Upper lobe of left lung (tissue), 6 donors: Measurements from ENCODE around the gene TAS2R1. TPM values are rescaled to one million over a fixed set of nuclear protein-coding genes. Genes with fewer than 3 reads are reported as not detected.

Source experiments
- ATAC-seq, 2 donors: fragments of 200-7000 bp; cut with Tn5 transposase; one replicate each; pipeline ENCODE4 v1.9.1; 2022; ENCODE audit warnings: mild to moderate bottlenecking in 2 of 2, moderate library complexity in 2 of 2; ENCODE audit not compliant: low FRiP score in 2 of 2
- DNase-seq, 2 donors: peaks; one replicate each; pipeline ENCODE4 v3.0.0-alpha.2; 2019 to 2020
- H3K27ac ChIP-seq, 4 donors: fragments of 200-600 bp; sonication (generic); one replicate each; pipeline ENCODE4 v1.5.1; 2016 to 2019
- H3K27me3 ChIP-seq, 4 donors: fragments of 200-600 bp; sonication (generic); one replicate each; pipeline ENCODE4 v1.5.1; 2017 to 2019
- H3K36me3 ChIP-seq, 4 donors: fragments of 200-600 bp; sonication (generic); one replicate each; pipeline ENCODE4 v1.5.1; 2016 to 2019
- H3K4me1 ChIP-seq, 4 donors: fragments of 200-600 bp; sonication (generic); one replicate each; pipeline ENCODE4 v1.5.1; 2018 to 2019
- H3K4me3 ChIP-seq, 4 donors: fragments of 200-600 bp; sonication (generic); one replicate each; pipeline ENCODE4 v1.5.1; 2017 to 2019; ENCODE audit warnings: mild to moderate bottlenecking in 2 of 4, moderate library complexity in 1 of 4
- H3K9me3 ChIP-seq, 4 donors: fragments of 200-600 bp; sonication (generic); one replicate each; pipeline ENCODE4 v1.5.1; 2018 to 2019
- CTCF ChIP-seq, 6 experiments: fragments of 450-650 bp in 4 of 6; fragments of 200-600 bp in 2 of 6; sonication (generic) in 2 of 6; IDR thresholded peaks; one replicate each; pipeline ENCODE4 v1.5.1; 2016 to 2019; ENCODE audit warnings: antibody characterized with exemption in 6 of 6
- EP300 ChIP-seq, 4 donors: sonication (generic); formaldehyde crosslinking; IDR thresholded peaks; one replicate each; pipeline ENCODE4 v1.5.1; 2017; ENCODE audit warnings: antibody characterized with exemption in 4 of 4, control low read depth in 2 of 4
- POLR2A ChIP-seq, 4 donors: fragments of 450-650 bp; IDR thresholded peaks; one replicate each; pipeline ENCODE4 v1.5.1; 2016 to 2017; ENCODE audit warnings: antibody characterized with exemption in 4 of 4, mild to moderate bottlenecking in 2 of 4
- POLR2AphosphoS5 ChIP-seq, 2 donors: sonication (generic); formaldehyde crosslinking; IDR thresholded peaks; one replicate each; pipeline ENCODE4 v1.5.1; 2017; ENCODE audit warnings: antibody characterized with exemption in 2 of 2
- WGBS, 2 donors: methylation state at CpG; one replicate each; pipeline ENCODE4 v1.1.5; 2017 to 2018; 5-methylcytosine and 5-hydroxymethylcytosine counted together
- total RNA-seq, 6 donors: library from RNA; depleted of rRNA in 4 of 6; stranded (reverse); fragments of >200 nt in 4 of 6; gene quantifications; one replicate each; pipeline versions ENCODE4 v1.1.0 to v1.2.1, GENCODE V29; 2016 to 2021
- donor health status: DM: no; HTN: no; CAD: no; lungs with moderate emphysema.
- donor health status: DM: no; HTN: yes; CAD: no; lungs with severe emphysema.

Gene TAS2R1
- total RNA-seq, 6 donors from 2014 or later, result not detected

GRCh38 chr5:9641806-9642355 lies 11.7 kb upstream of the TAS2R1 start:
- no peaks in the 10 kb centered on the region for H3K36me3 ChIP-seq
- 81 to 82% methylated on average over 7 of the region's 7 CpGs for WGBS, 2 donors
- no peaks in the 10 kb centered on the region for H3K4me1 ChIP-seq
- no peak overlapping the region for H3K27ac ChIP-seq
- peaks cover 0 to 9% (median 2%) of the 10 kb centered on the region in 4 donors for H3K9me3 ChIP-seq
- no peaks in the 10 kb centered on the region for H3K27me3 ChIP-seq
- TF ChIP-seq CTCF (IDR thresholded peaks at IDR 0.05) (no peak), POLR2A (IDR thresholded peaks at IDR 0.05) (no peak), EP300 (IDR thresholded peaks at IDR 0.05) (no peak), POLR2AphosphoS5 (IDR thresholded peaks at IDR 0.05) (no peak)
- no peak for DNase-seq
- H3K4me3 ChIP-seq, result no peak overlapping the region
- ATAC-seq, result no peak

- ATAC-seq, result no peak
- Histone ChIP-seq H3K4me1 (no peaks in the 10 kb centered on the region), H3K9me3 (peaks cover 0 to 6% (median 2%) of the 10 kb centered on the region in 4 donors), H3K27ac (no peak overlapping the region), H3K36me3 (no peaks in the 10 kb centered on the region), H3K27me3 (no peaks in the 10 kb centered on the region), H3K4me3 (no peak overlapping the region)
- DNase-seq, result no peak
- TF ChIP-seq POLR2A (IDR thresholded peaks at IDR 0.05) (no peak), EP300 (IDR thresholded peaks at IDR 0.05) (no peak), POLR2AphosphoS5 (IDR thresholded peaks at IDR 0.05) (no peak), CTCF (IDR thresholded peaks at IDR 0.05) (no peak)
- 72 to 77% methylated on average over 2 of the region's 2 CpGs for WGBS, 2 donors
These were observed 2.3 kb upstream of the TAS2R1 start for GRCh38 chr5:9632495-9632894.

GRCh38 chr5:9627541-9627940 lies 2.6 kb downstream of the TAS2R1 start:
- no peaks in the 10 kb centered on the region for H3K9me3 ChIP-seq
- no peaks in the 10 kb centered on the region for H3K4me1 ChIP-seq
- WGBS, 2 donors, result 66 to 72% methylated on average over 5 of the region's 5 CpGs
- H3K4me3 ChIP-seq, result no peak overlapping the region
- H3K36me3 ChIP-seq, result no peaks in the 10 kb centered on the region
- ATAC-seq (no peak), DNase-seq (no peak)
- no peak overlapping the region for H3K27ac ChIP-seq
- no peak for TF ChIP-seq POLR2AphosphoS5 (IDR thresholded peaks at IDR 0.05)
- TF ChIP-seq CTCF (IDR thresholded peaks at IDR 0.05), result no peak
- no peak for TF ChIP-seq EP300 (IDR thresholded peaks at IDR 0.05)
- no peak for TF ChIP-seq POLR2A (IDR thresholded peaks at IDR 0.05)
- H3K27me3 ChIP-seq, result no peaks in the 10 kb centered on the region

- no peak overlapping the region for H3K4me3 ChIP-seq
- 77 to 83% methylated on average over 6 of the region's 6 CpGs for WGBS, 2 donors
These were observed 3.2 kb downstream of the TAS2R1 start for GRCh38 chr5:9626955-9627354.

More at GRCh38 chr5:9626955-9627354, 3.2 kb downstream of the TAS2R1 start:
- Histone ChIP-seq H3K27me3 (no peaks in the 10 kb centered on the region), H3K9me3 (no peaks in the 10 kb centered on the region), H3K4me1 (no peaks in the 10 kb centered on the region), H3K36me3 (no peaks in the 10 kb centered on the region), H3K27ac (no peak overlapping the region)
- ATAC-seq (no peak), DNase-seq (no peak)
- TF ChIP-seq POLR2AphosphoS5 (IDR thresholded peaks at IDR 0.05), result no peak
- no peak for TF ChIP-seq EP300 (IDR thresholded peaks at IDR 0.05)
- no peak for TF ChIP-seq CTCF (IDR thresholded peaks at IDR 0.05)
- TF ChIP-seq POLR2A (IDR thresholded peaks at IDR 0.05), result no peak
